NCI-H82 treated with DMSO at 0.1 percent for 48 hours (cell line): Measurements from ENCODE around the gene TM4SF18.

ENCODE experiments used
- DNase-seq: peaks from one replicate; lab custom pipeline; 2025; ENCODE audit not compliant: unreplicated experiment; lab: John Stamatoyannopoulos, UW

TM4SF18 gene

GRCh38 chr3:149288655-149289054 lies 44.8 kb downstream of the TM4SF18 start:
- DNase-seq = no peak

GRCh38 chr3:149284034-149284433 lies 49.4 kb downstream of the TM4SF18 start:
- no peak for DNase-seq

GRCh38 chr3:149283401-149283800 lies 50.0 kb downstream of the TM4SF18 start:
- no peak for DNase-seq

- DNase-seq = no peak
Observed at GRCh38 chr3:149282836-149283235, 50.6 kb downstream of the TM4SF18 start.

GRCh38 chr3:149282322-149282721 lies 51.1 kb downstream of the TM4SF18 start:
- DNase-seq = no peak

GRCh38 chr3:149280671-149281349 lies 52.6 kb downstream of the TM4SF18 start:
- DNase-seq = no peak

GRCh38 chr3:149278911-149279310 lies 54.5 kb downstream of the TM4SF18 start:
- no peak for DNase-seq

- no peak for DNase-seq
Observed at GRCh38 chr3:149277331-149277813, 56.1 kb downstream of the TM4SF18 start.

GRCh38 chr3:149276619-149277018 lies 56.8 kb downstream of the TM4SF18 start:
- DNase-seq = no peak

- DNase-seq = no peak
Observed at GRCh38 chr3:149274220-149274619, 59.2 kb downstream of the TM4SF18 start.

GRCh38 chr3:149273096-149273751 lies 60.2 kb downstream of the TM4SF18 start:
- DNase-seq = peak; percentile 80

- no peak for DNase-seq
Observed at GRCh38 chr3:149271669-149272068, 61.8 kb downstream of the TM4SF18 start.

- no peak for DNase-seq
Observed at GRCh38 chr3:149270180-149270579, 63.3 kb downstream of the TM4SF18 start.

GRCh38 chr3:149269687-149270086 lies 63.7 kb downstream of the TM4SF18 start:
- DNase-seq = no peak
